Measurements from ENCODE around the gene PDZD2.

Gene PDZD2

DNA sequence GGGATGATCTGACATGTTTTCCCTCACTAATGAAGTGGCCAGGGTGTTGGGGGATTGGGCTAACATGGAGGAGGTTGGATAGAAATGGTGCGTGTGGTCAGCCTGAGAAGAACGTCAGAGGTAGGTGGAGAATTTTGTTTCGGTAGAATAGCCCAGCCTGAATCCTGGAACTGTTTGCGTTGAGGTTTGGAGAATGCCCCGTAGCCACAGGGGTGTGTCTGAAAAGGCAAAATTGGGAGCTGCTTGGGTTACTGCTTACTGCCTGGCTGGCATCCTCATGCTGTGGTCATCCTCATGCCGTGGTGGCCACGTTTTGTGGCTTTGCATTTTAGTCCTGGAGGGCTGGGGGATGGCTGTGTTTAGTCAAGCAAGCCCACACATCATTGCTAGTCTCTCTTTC is 298.3 kb downstream of the PDZD2 start:
- no peaks in the 10 kb centered on the region for H4K20me1 ChIP-seq (ENCODE audit: insufficient read depth, low read length, poor library complexity, severe bottlenecking)
- no peaks in the 10 kb centered on the region for H3F3A ChIP-seq (ENCODE audit: low read depth)

DNA sequence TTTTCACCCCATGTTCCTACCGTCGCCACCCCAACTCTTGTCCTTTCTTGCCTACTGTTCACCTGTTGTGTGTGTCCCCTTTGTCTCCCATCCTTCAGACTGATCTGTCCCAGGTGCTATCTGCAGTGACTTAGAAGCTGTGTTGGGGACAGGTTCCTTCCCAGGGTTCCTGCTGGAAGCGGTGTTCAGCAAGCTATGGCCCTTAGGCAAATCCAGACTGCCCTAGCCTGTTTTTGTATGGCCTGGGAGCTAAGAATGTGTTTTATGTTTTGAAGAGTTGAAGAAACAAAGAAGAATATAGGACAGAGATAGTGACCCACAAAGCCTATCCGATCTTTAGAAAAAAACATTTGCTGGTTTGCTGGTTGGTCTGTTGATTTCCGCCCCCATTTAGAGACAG is 298.8 kb downstream of the PDZD2 start:
- Histone ChIP-seq H3K79me2 (ENCODE audit: insufficient read depth, low read length) (no peaks in the 10 kb centered on the region), H2AFZ (ENCODE audit: low read length) (no peak overlapping the region), H3K27me3 (ENCODE audit: insufficient read depth, low read length, poor library complexity, severe bottlenecking) (no peaks in the 10 kb centered on the region), H4K20me1 (ENCODE audit: insufficient read depth, low read length, poor library complexity, severe bottlenecking) (no peaks in the 10 kb centered on the region), H3K9ac (ENCODE audit: low read depth, low read length, poor library complexity, severe bottlenecking) (no peak overlapping the region), H3K36me3 (ENCODE audit: insufficient read depth, low read length) (no peaks in the 10 kb centered on the region), H3K9me2 (replicated peaks; ENCODE audit: low read depth, low read length) (no peaks in the 10 kb centered on the region), H3K9me3 (ENCODE audit: insufficient read depth, low read depth, low read length) (no peaks in the 10 kb centered on the region), H3F3A (ENCODE audit: low read depth) (no peaks in the 10 kb centered on the region), H3K4me1 (ENCODE audit: insufficient read depth, low read length, poor library complexity, severe bottlenecking) (no peaks in the 10 kb centered on the region), H3K4me2 (ENCODE audit: low read depth, low read length, poor library complexity, severe bottlenecking) (no peak overlapping the region), H3K4me3 (ENCODE audit: low read length, poor library complexity, severe bottlenecking) (no peak overlapping the region)
- TF ChIP-seq, protein P1, sequence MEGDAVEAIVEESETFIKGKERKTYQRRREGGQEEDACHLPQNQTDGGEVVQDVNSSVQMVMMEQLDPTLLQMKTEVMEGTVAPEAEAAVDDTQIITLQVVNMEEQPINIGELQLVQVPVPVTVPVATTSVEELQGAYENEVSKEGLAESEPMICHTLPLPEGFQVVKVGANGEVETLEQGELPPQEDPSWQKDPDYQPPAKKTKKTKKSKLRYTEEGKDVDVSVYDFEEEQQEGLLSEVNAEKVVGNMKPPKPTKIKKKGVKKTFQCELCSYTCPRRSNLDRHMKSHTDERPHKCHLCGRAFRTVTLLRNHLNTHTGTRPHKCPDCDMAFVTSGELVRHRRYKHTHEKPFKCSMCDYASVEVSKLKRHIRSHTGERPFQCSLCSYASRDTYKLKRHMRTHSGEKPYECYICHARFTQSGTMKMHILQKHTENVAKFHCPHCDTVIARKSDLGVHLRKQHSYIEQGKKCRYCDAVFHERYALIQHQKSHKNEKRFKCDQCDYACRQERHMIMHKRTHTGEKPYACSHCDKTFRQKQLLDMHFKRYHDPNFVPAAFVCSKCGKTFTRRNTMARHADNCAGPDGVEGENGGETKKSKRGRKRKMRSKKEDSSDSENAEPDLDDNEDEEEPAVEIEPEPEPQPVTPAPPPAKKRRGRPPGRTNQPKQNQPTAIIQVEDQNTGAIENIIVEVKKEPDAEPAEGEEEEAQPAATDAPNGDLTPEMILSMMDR (conservative IDR thresholded peaks at IDR 0.05; ENCODE audit: low read length), result no peak
- TF ChIP-seq EZH2phosphoT487 (IDR thresholded peaks at IDR 0.05; ENCODE audit: borderline replicate concordance), result no peak

More for the DNA sequence above, 298.3 kb downstream of the PDZD2 start:
- no peak overlapping the region for H3K4me3 ChIP-seq (ENCODE audit: low read length, poor library complexity, severe bottlenecking)
- no peaks in the 10 kb centered on the region for H3K79me2 ChIP-seq (ENCODE audit: insufficient read depth, low read length)
- H3K9ac ChIP-seq (ENCODE audit: low read depth, low read length, poor library complexity, severe bottlenecking), result no peak overlapping the region
- no peaks in the 10 kb centered on the region for H3K36me3 ChIP-seq (ENCODE audit: insufficient read depth, low read length)
- H3K9me2 ChIP-seq (replicated peaks; ENCODE audit: low read depth, low read length), result no peaks in the 10 kb centered on the region
- H3K4me1 ChIP-seq (ENCODE audit: insufficient read depth, low read length, poor library complexity, severe bottlenecking), result no peaks in the 10 kb centered on the region
- H2AFZ ChIP-seq (ENCODE audit: low read length), result no peak overlapping the region
- no peak overlapping the region for H3K4me2 ChIP-seq (ENCODE audit: low read depth, low read length, poor library complexity, severe bottlenecking)
- no peak for TF ChIP-seq EZH2phosphoT487 (IDR thresholded peaks at IDR 0.05; ENCODE audit: borderline replicate concordance)
- TF ChIP-seq, protein P1 (conservative IDR thresholded peaks at IDR 0.05; ENCODE audit: low read length), result no peak
- no peaks in the 10 kb centered on the region for H3K27me3 ChIP-seq (ENCODE audit: insufficient read depth, low read length, poor library complexity, severe bottlenecking)
- H3K9me3 ChIP-seq (ENCODE audit: insufficient read depth, low read depth, low read length), result no peaks in the 10 kb centered on the region

DNA sequence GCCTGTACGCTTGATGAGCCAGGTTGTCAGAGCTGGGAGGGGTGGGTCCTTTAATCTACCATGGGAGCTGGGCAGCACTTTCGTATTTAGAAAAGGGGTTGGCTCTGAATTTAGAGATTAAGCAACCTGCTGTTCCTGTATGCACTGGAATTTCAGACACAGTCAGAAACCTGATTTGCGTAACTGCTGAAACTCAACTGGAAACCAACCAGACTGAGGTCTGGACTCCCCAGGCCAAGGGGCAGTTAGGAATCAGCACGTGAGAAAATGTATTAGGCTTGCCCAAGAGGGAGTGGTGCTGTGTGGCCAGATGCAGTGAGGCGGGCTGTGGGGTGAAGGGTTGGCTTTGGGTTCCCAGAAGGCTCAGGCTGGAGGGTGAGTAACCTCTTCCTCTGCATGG is 300.2 kb downstream of the PDZD2 start:
- Histone ChIP-seq H3F3A (ENCODE audit: low read depth) (no peaks in the 10 kb centered on the region), H3K27me3 (ENCODE audit: insufficient read depth, low read length, poor library complexity, severe bottlenecking) (no peaks in the 10 kb centered on the region), H2AFZ (ENCODE audit: low read length) (no peak overlapping the region), H3K9ac (ENCODE audit: low read depth, low read length, poor library complexity, severe bottlenecking) (no peak overlapping the region), H3K4me2 (ENCODE audit: low read depth, low read length, poor library complexity, severe bottlenecking) (no peak overlapping the region), H4K20me1 (ENCODE audit: insufficient read depth, low read length, poor library complexity, severe bottlenecking) (no peaks in the 10 kb centered on the region), H3K36me3 (ENCODE audit: insufficient read depth, low read length) (no peaks in the 10 kb centered on the region), H3K9me2 (replicated peaks; ENCODE audit: low read depth, low read length) (no peaks in the 10 kb centered on the region), H3K9me3 (ENCODE audit: insufficient read depth, low read depth, low read length) (no peaks in the 10 kb centered on the region), H3K4me1 (ENCODE audit: insufficient read depth, low read length, poor library complexity, severe bottlenecking) (no peaks in the 10 kb centered on the region), H3K4me3 (ENCODE audit: low read length, poor library complexity, severe bottlenecking) (no peak overlapping the region), H3K79me2 (ENCODE audit: insufficient read depth, low read length) (no peaks in the 10 kb centered on the region)
- no peak for TF ChIP-seq EZH2phosphoT487 (IDR thresholded peaks at IDR 0.05; ENCODE audit: borderline replicate concordance)
- TF ChIP-seq, protein P1 (conservative IDR thresholded peaks at IDR 0.05; ENCODE audit: low read length), result no peak

Data from Loucy (cell line).